Cerebellar nuclear complex (tissue), 1 donor: ENCODE measurements around the gene ZNF705A.
"Not testable (repeated sequence)": the region's sequence is repeated elsewhere in the genome, so short reads cannot be mapped to it uniquely, and the experiment has no call there.

ENCODE experiments used
- DNase-seq, 2 experiments: peaks; one replicate each; lab custom pipeline; 2025; lab: John Stamatoyannopoulos, UW

ZNF705A gene

DNA sequence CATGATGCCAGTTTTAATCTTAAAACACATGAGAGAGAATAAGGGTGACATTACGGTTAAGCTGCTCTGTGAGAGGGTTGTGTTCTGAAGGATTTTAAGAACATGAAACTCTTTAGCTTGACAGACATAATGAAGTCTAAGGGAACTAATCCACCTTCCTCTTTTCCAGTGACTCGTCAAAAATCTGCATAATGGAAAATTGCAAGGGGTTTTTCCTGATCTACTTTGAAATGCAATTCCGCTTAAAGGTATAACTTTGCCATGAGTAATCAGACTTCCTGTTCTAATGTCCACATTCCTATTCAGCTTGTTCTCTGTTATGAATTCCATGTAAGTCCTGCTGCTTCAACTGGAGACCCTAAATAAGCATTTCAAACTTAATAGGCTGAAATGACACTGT lies at the start of gene ZNF705A:
TSS of gene ZNF705A (plus strand) at position 171 of the 400 bp plus-strand sequence. CDS start 15,611 bp downstream, outside the sequence.
- no peak for DNase-seq

DNA sequence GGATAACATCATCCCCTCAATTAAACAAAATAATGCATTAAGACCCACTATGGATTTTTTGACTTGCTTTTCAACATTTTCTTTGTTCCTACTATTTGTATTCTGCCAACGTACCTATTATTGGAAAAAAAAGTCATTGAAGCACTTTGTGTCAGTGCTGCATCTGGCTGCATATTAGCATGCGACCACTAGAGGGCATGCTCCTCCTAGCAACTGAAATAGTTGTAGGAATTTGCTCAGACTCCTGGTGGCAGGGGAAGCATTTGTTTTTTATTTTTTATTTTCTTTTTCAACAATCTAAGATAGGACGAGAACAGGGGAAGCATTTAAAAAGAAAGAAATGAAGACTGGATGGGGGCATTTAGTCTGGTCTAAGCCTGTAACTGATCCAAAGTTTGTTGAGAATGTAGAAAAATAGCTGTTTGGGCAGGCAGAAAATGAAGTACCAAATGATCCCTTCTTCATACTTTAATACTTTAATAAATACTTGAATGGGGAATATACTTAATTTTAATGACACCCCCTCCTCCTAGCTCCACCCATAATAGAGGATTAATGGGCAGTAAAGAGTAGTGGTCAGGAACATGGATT lies 47.9 kb upstream of the ZNF705A start:
- peak in 1 of 2 experiments; percentile 6 for DNase-seq

DNA sequence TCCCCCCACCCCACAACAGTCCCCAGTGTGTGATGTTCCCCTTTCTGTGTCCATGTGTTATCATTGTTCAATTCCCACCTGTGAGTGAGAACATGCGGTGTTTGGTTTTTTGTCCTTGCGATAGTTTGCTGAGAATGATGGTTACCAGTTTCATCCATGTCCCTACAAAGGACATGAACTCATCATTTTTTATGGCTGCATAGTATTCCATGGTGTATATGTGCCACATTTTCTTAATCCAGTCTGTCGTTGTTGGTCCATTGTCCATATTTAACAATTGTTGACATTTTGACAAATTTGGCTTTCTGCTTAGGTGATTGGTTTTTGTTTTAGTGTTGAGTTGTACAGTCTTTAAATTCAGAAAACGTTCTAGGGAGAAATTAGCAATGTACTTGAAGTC lies 43.7 kb upstream of the ZNF705A start:
- DNase-seq: not testable (repeated sequence)

DNA sequence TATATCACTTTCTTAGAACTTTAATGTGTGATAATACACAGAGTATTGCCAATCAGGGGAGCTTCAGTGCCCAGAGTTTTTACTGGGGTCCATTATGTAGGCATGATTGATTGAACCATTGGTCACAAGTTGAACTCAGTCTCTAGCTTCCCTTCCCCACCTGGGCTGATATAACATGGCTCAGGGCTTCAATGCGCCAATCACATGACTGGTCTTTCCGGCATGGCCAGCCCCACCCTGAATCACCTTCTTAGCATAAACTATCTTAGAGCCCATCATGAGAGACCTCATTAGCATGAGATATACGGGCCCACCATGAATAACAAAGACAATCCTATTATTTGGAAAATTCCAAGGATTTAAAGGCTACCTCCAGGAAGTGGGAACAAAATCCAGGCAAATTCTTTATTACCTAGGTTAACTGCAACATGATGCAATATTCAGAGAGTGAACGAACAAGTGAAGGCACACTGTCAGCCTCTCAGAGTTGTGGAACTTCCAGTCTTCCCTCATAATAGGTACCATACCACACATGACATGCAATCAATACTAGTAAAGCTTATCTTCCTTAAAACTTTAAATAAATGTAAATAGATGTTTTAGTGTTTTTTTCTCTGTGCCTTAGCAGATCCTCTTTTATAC lies 36.6 kb upstream of the ZNF705A start:
- no peak for DNase-seq

DNA sequence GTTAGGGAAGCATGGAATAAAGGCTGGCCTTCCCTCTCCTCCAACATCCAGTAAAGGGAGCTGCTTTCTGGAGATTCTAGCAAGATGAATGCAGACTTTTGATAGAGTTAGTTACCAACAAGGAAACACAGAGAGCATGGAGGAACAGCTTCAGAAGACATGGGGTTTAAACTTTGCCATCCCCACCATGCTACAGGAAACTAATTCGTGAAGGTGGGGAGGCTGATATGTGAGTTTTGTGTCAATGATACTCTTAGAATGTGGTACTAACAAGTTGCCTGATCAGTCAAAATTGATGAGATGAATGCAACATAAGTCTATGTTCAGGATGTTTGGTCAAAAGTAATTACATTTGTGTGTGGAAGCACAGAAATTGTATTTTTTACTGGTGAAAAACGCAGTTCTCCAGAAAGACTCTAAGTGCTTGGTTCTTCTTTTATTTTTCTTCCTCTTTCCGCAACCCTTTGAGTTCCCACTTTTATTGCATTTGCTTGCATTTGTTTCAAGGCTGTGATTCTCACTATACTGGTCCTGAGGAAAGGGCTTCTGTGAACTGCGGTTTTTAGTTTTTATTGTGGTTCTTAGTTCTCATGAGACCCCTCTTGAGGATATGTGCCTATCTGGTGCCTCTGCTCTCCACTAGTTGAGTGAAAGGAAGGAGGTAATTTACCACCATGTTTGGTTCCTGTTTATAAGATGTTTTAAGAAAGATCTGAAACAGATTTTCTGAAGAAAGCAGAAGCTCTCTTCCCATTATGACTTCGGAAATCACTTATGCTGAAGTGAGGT lies 33.5 kb upstream of the ZNF705A start, which contains the start of gene CLEC4A:
TSS of gene CLEC4A (plus strand) at position 494 of the 789 bp plus-strand sequence. CDS start at position 756, 262 bp downstream.
- DNase-seq: no peak

DNA sequence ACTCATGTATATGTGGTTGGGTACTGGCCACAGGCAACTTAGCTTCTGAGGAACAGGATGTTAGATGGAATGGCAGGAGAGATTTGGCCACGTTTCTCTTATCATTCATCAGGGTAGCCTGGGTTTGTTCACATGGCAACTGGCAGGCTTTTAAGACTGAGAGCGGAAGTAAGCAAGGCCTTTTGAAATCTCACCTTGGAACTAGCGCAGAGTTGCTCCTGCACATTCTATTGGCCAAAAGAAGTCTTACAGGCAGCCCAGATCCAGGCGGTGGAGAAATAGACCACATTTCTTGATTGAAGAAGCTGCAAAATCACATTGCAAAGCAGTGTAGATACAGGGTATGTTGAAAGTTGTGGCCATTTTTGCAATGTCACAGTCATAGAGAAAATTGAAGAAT lies 29.7 kb upstream of the ZNF705A start:
- DNase-seq: no peak

DNA sequence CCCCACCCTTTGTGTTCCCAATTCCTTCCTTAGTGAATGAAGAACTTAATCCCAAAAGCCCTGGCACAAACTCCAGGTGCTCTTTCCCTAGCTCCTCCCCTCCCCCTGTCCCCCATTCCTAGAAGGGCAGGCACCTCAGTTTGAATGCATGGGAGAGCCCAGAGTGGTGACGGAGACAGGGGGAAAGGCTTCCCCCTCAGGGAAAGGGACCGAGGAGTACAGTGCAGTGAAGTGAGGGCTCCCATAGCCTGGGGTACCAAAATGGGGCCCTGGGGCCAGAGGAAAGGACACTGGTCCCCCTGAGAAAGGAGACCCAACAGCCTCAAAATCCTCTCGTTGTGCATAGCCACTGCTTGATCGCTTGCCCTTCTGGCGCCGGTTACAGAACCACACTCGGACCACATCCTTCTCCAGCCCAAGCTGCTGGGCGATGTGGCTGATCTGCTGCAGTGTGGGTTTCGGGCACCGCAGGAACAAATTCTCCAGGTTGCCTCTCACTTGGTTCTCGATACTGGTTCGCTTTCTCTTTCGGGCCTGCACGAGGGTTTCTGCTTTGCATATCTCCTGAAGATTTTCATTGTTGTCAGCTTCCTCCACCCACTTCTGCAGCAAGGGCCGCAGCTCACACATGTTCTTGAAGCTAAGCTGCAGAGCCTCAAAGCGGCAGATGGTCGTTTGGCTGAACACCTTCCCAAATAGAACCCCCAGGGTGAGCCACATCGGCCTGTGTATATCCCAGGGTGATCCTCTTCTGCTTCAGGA lies 23.0 kb upstream of the ZNF705A start:
- not testable (repeated sequence) for DNase-seq

DNA sequence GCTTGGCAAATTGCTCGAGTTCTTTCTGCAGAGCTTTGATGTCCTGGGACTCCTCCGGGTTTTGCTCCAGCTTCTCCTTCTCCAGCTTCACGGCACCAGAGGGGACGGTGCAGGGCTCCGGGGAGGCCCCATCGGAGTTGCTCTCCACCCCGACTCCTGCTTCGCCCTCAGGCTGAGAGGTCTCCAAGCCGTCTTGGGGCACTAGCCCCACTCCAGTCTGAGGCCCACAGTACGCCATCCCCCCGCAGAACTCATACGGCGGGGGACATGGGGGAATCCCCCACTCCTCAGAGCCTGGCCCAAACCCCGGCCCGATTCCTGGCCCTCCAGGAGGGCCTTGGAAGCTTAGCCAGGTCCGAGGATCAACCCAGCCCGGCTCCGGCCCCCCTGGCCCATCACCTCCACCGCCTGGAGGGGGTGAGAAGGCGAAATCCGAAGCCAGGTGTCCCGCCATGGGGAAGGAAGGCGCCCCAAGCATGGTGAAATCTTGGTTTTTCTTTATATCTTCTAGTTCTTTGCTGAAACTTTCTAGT lies 22.4 kb upstream of the ZNF705A start:
- not testable (repeated sequence) for DNase-seq

DNA sequence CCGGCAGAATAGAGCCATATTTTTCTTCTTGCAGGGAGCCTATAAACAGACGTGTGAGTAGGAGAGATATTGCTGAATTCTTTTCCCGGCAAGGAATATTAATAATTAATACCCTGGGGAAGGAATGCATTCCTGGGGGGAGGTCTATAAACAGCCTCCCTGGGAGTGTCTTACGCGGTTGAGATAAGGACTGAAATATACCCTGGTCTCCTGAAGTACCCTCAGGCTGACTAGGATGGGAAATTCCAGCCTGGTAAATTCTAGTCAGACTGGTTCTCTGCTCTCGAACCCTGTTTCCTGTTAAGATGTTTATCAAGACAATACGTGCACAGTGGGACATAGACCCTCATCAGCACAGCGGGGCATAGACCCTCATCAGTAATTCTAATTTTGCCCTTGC lies 15.2 kb upstream of the ZNF705A start:
- not testable (repeated sequence) for DNase-seq

DNA sequence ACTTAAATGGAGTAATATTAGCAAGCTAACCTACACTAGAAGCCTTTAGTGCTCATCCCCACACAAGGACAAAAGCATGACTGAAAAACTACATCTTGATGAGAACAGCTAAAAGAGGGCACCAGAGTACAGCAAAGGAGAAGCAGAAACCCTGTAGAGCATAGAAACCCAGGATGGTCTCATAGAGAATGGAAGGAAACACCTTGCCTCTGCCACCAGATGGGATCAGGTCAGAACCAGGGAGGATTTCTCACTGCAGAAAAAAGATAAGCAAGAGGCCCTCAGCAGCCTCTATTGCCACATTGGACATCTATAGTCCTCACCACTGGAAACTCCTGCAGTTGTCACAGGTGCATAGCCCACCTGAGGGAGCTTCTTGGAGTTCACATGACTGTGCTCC lies 13.6 kb upstream of the ZNF705A start:
- DNase-seq: no peak

DNA sequence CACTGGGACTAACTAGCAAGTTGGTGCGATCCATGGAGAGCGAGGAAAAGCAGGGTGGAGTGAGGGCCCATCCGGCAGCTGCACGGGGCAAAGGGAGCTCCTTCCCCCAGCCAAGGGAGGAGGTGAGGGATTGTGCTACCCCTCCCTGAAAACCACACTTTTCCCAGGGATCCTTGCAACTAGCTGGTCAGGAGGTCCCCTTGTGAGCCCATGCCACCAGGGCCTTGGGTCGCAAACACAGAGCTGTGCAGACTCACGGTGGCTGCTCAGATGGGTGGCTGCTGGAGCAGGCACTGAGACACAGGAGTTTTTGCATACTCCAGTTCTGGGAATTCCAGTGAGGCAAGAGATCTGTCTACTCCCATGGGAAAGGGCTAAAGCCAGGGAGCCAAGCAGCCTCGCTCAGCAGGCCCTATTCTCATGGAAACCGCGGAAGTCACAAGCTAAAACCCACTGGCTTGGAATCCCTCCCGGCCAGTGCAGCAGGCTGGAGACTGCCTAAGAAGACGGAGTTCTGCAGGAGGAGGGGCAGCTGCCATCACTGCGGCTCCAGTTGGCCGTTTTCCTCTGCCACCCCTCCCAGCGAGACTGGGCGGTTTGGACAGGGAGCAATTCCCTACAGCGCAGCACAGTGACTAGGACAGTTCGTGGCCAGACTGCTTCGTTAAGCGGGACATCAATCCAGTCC lies 10.9 kb upstream of the ZNF705A start:
- no peak for DNase-seq

DNA sequence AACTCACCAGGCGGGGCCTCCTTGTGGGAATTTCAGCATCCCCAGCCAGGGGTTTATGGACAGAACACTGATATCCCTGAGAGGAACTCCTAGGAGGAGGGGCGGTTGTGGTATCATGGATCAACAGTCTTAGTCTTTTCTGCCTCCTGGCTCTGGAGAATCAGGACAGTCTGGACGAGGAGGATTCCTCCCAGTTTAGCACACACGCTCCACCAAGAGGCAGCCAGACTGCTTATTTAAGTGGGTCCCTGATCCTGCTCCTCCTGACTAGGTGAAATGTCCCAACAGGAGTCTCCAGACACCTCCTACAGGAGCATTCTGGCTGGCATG lies 10.4 kb upstream of the ZNF705A start:
- no peak for DNase-seq

DNA sequence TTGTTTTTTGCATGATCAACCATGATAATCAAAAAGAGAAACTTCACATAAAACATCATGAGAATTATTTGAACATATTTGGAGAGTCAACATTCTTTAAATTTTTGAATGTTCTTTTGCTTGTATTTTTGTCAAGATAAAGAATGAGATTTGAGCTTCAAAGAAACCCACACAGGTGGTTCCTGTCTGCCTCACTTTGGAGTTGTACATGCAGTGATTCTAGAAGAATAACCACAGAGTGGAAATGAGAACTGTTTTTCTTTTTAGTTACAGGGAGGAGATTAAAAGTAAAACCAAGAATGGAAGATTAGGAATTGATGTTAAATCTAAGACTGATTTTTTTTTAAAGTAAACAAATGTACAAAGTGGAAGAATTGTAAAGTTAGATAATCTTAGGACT lies 2.3 kb upstream of the ZNF705A start:
- DNase-seq: no peak

DNA sequence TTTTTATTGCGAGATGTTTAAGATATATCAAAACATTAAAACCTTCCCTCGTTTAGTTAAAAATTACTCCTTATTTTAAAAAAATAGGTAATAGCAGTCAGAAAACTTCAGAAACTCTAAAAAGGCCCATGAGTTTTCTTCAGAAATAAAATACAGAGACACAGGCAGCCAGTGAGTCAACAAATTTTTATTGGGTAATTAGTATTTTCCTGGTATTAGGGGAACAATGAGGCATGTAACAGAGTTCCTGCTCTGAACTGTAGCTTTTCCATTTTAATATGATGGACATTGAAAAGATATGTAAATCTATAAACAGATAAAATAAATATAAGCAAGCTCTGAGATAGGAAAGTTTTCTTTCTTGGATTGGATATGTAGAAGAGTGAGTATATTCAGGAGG lies 399 bp upstream of the ZNF705A start:
- no peak for DNase-seq

DNA sequence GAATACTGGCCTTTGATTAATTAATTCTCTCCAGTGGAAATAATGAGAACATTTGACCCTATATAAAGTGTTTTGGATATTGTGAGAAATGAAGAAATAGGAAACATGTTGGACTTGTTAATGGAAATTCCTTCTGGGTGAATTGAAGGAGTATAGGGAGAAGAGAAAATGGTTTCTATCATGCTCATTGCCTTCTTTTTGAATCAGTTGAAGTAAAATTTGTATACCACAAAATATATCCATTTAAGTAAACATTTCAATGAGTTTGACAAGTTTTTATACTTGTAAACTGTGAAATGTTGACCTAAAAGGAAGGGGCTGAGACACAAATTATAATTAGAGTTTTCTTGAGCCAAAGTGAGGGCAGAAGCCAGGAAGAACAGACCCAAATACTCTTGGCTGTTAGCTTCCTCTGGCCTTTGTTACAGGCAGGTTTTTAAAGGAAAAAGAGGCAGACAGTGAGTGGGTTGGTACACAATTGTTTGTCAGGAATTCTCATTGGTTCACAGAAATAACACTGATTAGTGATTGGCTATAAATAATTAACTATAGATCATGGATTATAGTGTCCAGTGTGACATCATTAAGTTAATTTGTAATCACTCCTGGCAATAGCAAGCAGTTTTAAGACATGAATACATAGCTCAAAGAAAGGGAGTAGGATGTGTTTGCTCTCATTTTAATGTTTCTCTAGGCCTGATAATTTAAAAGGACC lies 826 bp downstream of the ZNF705A start:
- no peak for DNase-seq

DNA sequence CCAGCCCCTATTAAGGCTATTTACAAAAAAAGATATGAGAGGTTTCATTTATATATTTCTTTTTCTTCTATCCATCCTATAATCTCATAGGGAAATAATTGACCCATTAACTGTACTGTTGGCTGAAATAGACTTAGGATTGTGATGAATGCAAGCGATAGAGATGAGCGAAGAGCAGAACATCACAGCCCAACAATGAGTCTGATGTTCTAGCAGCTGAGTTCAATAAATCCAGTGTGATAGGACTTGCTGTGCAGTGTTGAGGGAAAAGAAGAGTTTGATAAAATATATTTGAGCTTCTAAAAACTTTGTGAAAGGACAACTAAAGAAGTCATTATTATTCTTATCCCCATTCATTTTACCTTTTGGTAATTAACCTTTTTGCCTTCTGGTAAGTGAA lies 16.1 kb downstream of the ZNF705A start:
- not testable (repeated sequence) for DNase-seq

DNA sequence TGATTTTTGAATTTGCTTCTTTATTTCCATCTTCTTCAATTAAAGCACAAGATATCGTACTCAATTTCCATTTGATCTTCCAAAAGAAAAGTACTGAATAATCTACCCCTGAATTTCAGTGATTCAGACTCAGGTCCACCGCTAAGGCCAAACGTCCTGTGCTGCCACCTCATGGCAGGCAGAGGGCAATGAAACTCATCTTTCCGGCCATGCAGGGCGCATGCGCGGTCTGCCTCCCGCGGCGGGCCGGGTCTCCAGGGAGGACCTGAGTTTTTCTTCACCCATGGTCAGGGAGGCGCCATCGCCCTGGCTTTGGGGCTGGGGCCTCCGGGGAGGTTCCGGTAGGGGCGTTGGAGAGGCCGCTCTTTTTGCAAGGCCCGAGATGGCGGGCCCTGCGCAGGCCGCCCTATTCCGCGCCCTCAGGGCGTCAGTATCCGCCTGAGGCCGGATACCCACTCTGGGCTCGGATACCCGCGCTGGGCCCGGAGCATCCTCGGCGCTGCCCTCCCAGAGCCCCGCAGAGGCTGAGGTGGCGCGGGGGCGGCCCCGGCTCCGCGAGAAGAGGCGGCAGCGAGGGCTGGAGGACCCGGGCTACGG lies 23.3 kb downstream of the ZNF705A start:
- peak; percentile 20 to 31 for DNase-seq

DNA sequence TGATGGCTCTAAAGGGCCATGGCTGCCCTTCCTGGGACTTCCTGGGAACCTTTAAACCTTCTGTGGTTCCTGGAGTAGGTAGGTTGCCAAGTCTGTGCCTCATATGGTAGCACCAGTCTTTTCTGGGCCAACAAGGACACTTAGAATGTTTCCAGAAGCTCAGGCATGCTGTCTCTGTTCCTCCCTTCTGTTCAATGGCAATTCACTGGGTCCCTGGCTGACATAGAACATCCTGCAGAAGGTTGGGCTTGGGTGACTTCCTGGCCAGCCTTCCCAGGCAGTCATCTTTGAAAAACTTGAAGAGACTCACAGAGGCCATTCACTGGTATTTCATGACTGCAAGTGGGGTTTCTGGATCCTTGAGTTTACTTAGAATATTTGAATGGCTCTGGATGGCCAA lies 24.5 kb downstream of the ZNF705A start:
- DNase-seq: not testable (repeated sequence)

DNA sequence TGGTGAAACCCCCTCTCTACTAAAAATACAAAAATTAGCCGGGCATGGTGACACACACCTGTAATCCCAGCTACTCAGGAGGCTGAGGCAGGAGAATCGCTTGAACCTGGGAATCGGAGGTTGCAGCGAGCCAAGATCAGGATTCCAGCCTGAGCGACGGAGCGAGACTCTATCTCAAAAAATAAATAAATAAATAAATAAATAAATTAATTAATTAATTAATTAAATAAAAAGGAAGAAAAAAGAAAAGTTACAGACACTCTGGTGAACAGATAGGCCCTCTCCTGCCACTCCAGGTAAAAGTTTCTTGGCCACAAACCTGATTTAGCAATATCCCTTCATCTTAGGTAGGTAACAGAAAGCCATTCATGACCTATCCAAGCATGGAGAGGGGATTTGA lies 26.1 kb downstream of the ZNF705A start:
- not testable (repeated sequence) for DNase-seq

DNA sequence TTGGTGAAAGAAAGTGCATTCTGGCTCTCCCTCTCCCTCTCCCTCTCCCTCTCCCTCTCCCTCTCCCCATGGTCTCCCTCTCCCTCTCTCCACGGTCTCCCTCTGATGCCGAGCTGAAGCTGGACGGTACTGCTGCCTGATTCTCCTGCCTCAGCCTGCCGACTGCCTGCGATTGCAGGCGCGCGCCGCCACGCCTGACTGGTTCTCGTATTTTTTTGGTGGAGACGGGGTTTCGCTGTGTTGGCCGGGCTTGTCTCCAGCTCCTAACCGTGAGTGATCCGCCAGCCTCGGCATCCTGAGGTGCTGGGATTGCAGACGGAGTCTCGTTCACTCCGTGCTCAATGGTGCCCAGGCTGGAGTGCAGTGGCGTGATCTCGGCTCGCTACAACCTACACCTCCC lies 26.5 kb downstream of the ZNF705A start:
- DNase-seq: not testable (repeated sequence)
